ENCODE results near the gene ANKHD1. TPM values are rescaled to one million over a fixed set of nuclear protein-coding genes. Genes with fewer than 3 reads are reported as not detected.
A peak's percentile ranks its signal among the peaks of the same experiment; 100 is the strongest.

Gene ANKHD1
- total and polyA plus RNA-seq, 12 donors = 58.2 to 141 (median 99.2) TPM

DNA sequence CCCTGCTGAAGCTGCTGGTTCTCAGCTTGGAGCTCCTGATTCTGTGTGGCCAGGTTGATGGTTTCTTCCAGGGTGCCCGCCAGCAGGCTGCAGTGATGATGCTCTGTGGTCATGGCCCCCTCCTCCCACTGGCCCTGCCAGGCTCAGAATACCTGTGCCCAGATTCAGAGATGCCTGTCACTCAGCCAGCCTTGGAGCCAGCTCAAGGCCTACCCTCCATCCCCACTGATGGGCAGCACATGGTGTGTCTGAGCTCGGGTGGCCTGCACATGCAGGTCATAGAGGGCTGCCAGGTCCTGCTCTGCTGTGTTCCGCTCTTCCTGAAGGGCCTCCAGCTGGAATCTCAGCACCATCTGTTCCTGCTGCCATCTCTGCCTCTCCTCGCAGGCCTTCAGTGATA is 168.4 kb downstream of the ANKHD1 start:
- Histone ChIP-seq H3K4me3 (no peak overlapping the region), H3K9me3 (replicated peaks in 1 of 3) (no peaks in the 10 kb centered on the region), H3K4me1 (replicated peaks in 1 of 2) (peaks cover 9 to 56% of the 10 kb centered on the region in 2 donors), H3K36me3 (replicated peaks in 1 of 2) (peaks cover 0 to 28% of the 10 kb centered on the region in 2 donors), H3K27me3 (no peaks in the 10 kb centered on the region), H3K27ac (peak overlapping the region in 4 of 5 donors; percentile 30 to 64 (median 50))
- DNase-seq = peak in 3 of 7 donors; percentile 12 to 48 (median 15)
- 73 to 88% (median 87%) methylated on average over 3 to 4 of the region's 4 CpGs for WGBS, 4 donors
- TF ChIP-seq POLR2A (IDR thresholded peaks at IDR 0.05) (no peak), CTCF (IDR thresholded peaks at IDR 0.05) (no peak)
- intact Hi-C loops (cut with DNase I) = loop anchor here in 1 of 2 donors (5.0 kb wide), 1 partner anchor 72 kb away; no protein-coding TSS in a partner anchor

GRCh38 chr5:140570488-140570887 is 168.9 kb downstream of the ANKHD1 start:
- H3K4me3 ChIP-seq = no peak overlapping the region
- H3K36me3 ChIP-seq (replicated peaks in 1 of 2) = peaks cover 0 to 28% of the 10 kb centered on the region in 2 donors
- H3K27ac ChIP-seq = peak overlapping the region in 4 of 5 donors; percentile 30 to 64 (median 45)
- no peaks in the 10 kb centered on the region for H3K9me3 ChIP-seq (replicated peaks in 1 of 3)
- intact Hi-C loops (cut with DNase I) = loop anchor here in 1 of 2 donors (5.0 kb wide), 1 partner anchor 72 kb away; no protein-coding TSS in a partner anchor
- 95 to 100% (median 100%) methylated on average over 1 of the region's 1 CpG for WGBS, 4 donors
- no peak for DNase-seq
- no peaks in the 10 kb centered on the region for H3K27me3 ChIP-seq
- H3K4me1 ChIP-seq (replicated peaks in 1 of 2) = peaks cover 6 to 52% of the 10 kb centered on the region in 2 donors
- no peak for TF ChIP-seq CTCF (IDR thresholded peaks at IDR 0.05)
- TF ChIP-seq POLR2A (IDR thresholded peaks at IDR 0.05) = no peak

DNA sequence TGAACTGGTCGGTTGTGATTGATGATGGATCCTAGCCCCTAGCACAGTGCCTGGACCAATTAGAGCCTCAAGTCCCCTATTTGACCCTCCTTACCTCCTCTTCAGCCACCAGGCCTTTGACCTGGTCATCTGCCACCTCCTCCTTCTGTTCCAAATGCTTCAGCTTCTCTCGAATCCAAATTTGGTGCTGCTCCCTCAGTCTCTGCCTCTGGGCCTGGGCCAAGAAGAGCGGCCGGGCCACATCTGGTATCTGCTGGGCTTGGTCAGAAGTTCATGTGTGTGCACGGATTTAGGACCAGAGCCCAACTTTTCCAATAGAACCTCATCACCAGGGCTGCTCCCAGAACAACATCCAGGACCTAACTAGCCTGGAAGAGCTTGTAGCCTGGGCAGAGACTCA is 169.5 kb downstream of the ANKHD1 start:
- Histone ChIP-seq H3K4me1 (replicated peaks in 1 of 2) (peaks cover 5 to 50% of the 10 kb centered on the region in 2 donors), H3K9me3 (replicated peaks in 1 of 3) (no peaks in the 10 kb centered on the region), H3K4me3 (no peak overlapping the region), H3K27ac (peak overlapping the region in 3 of 5 donors; percentile 38 to 64 (median 57)), H3K36me3 (replicated peaks in 1 of 2) (peaks cover 0 to 28% of the 10 kb centered on the region in 2 donors), H3K27me3 (no peaks in the 10 kb centered on the region)
- no peak for TF ChIP-seq CTCF (IDR thresholded peaks at IDR 0.05)
- no peak for TF ChIP-seq POLR2A (IDR thresholded peaks at IDR 0.05)
- WGBS, 4 donors = 58 to 81% (median 68%) methylated on average over 5 of the region's 5 CpGs
- DNase-seq = peak in 4 of 7 donors; percentile 55 to 82 (median 62)
- intact Hi-C loops (cut with DNase I) = loop anchor here in 1 of 2 donors (5.0 kb wide), 1 partner anchor 71 kb away; no protein-coding TSS in a partner anchor

DNA sequence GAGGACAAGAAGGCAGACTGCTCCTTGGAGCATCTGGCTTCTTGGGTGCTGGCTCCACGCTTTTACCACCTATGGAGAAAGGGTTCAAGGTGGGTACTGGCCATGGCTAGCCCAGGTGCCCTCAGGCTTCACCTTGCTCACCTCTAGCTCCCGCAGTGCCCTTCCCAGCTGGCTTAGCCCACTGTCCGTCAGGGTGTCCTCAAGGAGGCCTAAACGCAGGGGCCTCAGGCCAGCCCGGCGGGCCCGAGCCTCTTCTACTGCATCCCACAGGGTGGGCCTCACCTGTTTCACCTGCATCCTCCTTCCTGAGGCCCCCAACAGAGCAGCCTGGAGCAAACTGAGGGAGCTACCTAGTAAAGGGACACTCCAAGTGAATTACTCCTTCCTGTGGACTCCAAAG is 172.1 kb downstream of the ANKHD1 start:
- peak overlapping the region in 4 of 5 donors; percentile 45 to 80 (median 67) for H3K27ac ChIP-seq
- peaks cover 5 to 49% of the 10 kb centered on the region in 2 donors for H3K4me1 ChIP-seq (replicated peaks in 1 of 2)
- no peak overlapping the region for H3K4me3 ChIP-seq
- 82 to 98% (median 93%) methylated on average over 4 to 7 of the region's 7 CpGs for WGBS, 4 donors
- no peaks in the 10 kb centered on the region for H3K27me3 ChIP-seq
- intact Hi-C loops (cut with DNase I) = loop anchor here in 1 of 2 donors (5.0 kb wide), 1 partner anchor 69 kb away; no protein-coding TSS in a partner anchor
- peaks cover 0 to 3% of the 10 kb centered on the region in 2 donors for H3K36me3 ChIP-seq (replicated peaks in 1 of 2)
- no peaks in the 10 kb centered on the region for H3K9me3 ChIP-seq (replicated peaks in 1 of 3)
- TF ChIP-seq CTCF (IDR thresholded peaks at IDR 0.05) (no peak), POLR2A (IDR thresholded peaks at IDR 0.05) (no peak)
- DNase-seq = peak in 2 of 7 donors; percentile 17 to 48
